GM19455 (cell line): ENCODE measurements around the gene MTUS2.
"Not testable (repeated sequence)": the region's sequence is repeated elsewhere in the genome, so short reads cannot be mapped to it uniquely, and the experiment has no call there.

Experiments used
- ATAC-seq: cut with Tn5 transposase; IDR thresholded peaks from one replicate; pipeline ENCODE4 v1.9.1; 2021; ENCODE audit not compliant: unreplicated experiment

The MTUS2 gene

DNA sequence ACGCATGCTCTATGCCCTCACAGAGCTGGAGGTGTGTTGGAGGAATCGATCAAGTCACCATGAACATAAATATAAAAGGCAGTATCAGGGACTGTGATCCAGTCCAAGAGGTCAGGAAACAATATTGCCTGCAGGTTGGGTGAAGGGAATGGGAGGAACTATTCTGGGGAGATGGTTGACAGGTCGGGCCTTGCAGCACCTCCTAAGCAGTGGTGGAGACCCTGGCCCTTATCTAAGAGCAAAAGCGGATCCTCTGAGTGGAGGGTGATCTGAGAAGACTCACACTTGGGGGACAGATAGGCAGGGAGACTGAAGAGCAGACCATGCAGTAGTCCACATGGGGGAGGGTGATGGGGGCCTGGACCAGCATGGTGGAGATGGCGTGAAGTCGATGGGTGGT lies 561.9 kb downstream of the MTUS2 start:
- ATAC-seq, result no peak

DNA sequence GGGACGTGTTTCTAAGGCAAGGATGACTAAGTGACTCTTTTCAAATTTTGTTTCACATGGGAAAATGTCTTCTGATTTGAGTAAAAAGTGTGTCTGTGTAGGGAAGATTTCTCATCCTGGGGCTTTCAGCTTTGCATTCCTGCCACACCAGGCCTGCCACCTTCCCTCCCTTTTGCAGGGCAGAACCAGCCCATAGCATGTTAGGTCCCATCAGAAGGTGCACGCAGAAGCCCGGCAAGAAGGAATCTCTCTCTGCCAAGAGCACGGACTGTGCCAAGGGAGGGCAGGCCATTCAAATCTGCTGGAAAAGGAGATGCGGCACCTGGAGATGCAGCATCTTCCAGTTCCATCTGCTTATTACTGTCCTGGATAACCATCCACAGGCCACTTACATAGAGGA lies 563.3 kb downstream of the MTUS2 start:
- no peak for ATAC-seq

DNA sequence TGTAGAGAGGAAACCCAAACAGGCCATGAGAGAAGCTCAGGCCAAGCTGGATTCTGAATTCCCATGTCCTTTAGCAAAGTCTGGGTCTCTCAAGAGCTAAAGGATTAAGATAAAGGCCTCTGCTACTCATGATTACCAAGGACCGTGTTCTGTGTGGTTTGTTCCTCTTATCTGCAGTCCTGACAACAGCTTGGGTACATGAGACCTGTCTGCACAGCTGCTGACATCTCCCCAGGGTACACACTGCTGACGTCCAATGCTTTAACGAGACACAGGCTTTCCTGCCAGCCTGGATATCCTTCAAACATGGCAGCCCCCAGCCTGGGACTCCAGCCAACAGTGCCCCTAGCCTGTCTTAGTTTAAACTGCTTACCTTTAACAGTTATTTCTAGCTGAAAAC lies 564.3 kb downstream of the MTUS2 start:
- ATAC-seq, result no peak

DNA sequence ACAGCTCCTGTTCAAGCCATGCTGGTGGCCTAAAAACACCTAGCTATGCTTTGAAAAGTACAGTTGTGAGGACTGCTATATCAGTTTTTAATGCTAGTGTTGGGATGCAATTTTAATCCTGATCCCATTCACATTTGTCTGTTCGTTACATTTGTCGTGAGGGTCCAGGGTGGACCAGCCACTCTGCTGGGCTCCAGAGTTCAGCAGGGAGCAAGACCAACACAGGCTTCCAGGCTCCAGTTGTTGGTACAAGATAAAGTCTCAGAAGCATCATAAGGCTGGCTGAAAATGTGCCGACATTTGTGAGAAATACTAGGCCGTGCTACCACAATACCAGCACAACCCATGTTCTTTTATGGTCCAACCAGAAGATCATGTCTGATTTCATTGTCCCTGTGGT lies 564.7 kb downstream of the MTUS2 start:
- ATAC-seq, result no peak

DNA sequence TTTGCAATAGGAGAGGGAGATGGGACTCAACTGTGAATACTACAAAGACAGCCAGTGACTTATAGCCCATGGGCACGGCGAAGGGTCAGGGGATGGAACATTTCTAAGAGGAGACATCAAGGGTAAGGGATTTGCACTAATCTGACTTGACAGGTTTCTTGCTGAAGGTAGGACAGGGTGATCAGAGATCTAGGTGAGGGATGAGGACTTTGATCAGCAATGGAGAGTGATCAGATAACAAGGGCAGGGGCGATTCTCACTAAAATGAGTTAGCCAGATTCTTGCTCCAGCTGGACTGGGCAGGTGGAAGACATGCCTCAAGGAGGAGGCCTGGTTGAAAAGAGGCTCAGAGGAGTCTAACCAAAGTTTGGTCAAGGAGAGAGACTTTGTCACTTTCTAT lies 566.1 kb downstream of the MTUS2 start:
- no peak for ATAC-seq

DNA sequence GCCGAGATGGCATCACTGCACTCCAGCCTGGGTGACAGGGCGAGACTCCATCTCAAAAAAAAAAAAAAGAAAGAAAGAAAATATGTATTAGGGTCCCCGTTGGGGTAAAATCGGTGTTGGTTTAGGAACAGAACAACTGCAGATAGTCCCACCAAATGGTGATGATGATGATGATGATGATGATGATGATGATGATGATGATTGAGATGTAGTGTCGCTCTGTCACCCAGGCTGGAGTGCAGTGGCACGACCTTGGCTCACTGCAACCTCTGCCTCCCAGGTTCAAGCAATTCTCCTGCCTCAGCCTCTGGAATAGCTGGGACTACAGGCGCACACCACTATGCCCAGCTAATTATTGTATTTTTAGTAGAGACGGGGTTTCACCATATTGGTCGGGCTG lies 570.5 kb downstream of the MTUS2 start:
- not testable (repeated sequence) for ATAC-seq

DNA sequence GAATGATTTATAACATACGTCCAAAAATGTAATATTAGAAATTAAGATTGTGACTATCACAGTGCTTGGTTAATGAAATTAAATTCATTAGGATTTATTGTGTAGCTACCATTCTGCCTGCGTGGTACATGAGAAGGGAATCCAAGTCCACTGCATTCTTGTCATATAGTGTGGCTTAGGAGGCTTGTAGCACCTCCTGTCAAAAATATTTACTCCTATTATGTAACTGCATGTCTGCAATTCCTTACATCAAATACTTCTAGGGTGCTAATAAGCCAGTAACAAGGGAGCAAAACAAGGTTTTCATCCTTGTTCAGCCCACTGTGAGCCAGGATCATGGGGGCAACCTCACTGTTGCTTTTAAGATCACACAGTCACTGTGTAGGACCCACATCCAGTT lies 576.3 kb downstream of the MTUS2 start:
- no peak for ATAC-seq

DNA sequence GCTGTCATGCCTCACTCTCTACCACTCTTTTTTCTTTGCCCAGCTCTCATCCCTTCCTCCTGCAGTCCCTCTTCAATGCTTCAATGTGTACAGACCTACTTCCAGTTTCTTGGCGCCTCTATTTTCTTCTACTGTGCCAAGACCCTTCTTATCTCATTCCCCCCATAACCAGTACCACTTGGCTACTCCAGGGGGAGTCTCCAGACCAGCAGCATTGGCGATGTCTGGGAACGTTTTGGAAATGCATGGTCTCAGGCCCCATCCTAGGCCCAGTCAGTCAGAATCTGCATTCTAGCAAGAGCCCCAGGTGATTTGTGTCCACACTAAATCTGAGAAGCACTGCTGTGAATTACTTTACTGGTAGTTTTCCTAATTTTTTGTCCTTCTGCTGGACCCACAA lies 577.1 kb downstream of the MTUS2 start:
- ATAC-seq, result no peak

DNA sequence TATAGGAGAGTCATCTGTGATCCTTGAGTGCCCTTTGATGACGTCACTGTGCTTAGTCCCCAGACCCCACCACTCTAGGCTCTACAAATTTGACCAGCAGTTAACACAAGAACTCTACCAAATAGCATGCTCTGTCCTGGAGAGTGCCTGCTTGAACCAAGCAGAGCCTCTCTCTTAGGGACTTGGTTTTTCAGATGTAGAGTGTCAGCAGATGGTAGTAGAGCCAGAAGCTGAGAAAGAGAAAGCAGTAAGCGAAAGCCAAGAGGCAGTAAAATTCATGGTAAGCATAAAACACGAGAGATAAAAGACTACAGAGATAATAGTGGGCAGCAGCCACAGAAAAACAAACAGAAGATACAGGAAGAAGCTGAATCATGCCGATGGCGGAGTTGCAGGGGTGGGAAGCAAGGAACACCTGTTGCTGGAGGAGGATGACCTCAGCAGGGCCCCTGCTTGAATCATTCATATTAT lies 582.1 kb downstream of the MTUS2 start:
- ATAC-seq, result no peak

DNA sequence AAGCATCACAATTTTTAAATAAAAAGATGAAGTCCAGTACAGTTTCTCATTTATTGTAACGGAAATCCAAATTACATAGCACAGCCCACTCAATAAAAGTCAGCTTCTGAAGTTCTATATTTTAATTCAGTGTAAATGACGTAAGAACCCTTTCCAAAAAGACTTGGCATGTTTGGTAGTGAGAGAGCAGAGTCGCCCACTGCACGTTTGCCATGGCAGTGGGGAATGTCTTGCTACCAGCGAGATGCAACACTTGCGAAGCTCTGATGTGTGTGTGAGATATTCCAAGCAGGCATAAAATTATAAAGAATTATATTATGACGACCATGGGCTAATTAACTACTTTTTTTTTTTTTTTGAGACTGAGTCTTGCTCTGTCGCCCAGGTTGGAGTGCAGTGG lies 585.3 kb downstream of the MTUS2 start:
- no peak for ATAC-seq

DNA sequence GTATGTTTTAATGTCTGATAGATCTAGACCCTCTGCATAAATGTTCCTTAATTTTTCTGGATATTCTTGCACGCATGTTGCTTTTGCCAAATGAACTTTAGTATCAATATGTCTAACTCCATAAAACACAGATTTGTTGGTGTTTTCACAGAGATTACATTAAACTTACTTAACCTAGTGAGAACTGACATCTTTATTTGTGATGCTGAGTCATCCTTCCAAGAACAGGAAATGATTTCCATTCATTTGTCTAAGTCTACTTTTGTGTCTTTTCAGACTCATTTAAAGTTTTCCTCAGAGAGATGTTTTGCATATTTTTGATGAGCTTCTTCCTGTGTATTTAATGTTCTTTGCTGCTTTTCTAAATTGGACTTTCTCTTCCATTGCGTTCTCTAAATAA lies 591.3 kb downstream of the MTUS2 start:
- no peak for ATAC-seq

DNA sequence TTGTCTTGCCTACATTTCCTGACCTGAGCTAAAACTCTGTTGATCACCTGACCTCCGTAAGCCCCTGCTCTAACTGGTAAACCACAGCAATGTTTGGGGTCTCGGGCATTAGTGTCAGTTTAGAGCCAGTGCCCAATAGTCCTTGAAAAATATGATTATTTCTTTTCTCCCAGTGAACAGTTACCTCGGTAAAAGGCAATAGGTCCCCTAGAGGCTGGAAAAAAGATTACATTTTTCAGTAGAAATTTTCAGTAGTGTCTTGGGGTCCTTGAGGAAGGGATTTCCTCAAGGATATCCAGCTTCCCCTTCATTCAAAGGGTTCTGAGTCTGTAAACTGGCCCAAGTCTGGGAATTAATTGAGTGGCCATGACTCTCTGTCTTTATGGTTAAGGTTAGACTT lies 597.9 kb downstream of the MTUS2 start:
- no peak for ATAC-seq

DNA sequence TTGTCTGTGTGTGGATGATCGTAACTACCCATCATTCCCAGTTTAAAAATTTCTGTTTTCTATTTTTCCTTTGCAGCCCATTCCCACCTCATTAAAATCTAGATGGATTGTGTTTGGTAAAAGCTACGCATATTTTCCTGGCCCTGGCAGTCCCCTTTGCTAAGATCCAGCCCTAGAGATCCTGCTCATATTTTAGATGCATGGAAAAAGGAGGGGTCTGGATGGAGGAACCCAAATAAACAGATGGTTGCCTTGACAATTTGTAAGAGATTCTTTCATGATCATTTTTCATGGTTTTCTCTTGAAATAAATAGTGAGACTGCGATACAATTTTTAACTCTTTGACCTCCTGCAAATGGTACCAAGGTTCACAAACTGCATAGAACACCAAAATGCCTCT lies 601.0 kb downstream of the MTUS2 start:
- ATAC-seq, result no peak

DNA sequence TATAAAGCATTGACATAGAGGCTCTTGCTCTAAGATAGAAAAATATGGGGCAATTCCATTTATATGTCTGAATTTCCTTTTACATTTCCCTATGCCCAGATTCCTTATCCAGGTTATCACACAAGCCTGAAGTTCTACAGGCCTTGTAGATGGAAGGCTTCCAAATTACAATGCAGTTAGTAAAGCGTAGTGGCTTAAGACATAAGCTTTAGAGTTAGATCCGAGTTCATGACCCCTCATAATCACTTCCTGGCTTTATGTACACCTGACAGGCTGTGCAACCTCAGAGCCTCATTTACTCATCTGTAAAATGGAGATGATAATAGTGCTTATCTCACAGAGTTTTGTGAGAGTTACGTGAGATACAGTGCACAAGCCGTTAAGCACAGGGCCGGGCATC lies 601.9 kb downstream of the MTUS2 start:
- ATAC-seq, result no peak

DNA sequence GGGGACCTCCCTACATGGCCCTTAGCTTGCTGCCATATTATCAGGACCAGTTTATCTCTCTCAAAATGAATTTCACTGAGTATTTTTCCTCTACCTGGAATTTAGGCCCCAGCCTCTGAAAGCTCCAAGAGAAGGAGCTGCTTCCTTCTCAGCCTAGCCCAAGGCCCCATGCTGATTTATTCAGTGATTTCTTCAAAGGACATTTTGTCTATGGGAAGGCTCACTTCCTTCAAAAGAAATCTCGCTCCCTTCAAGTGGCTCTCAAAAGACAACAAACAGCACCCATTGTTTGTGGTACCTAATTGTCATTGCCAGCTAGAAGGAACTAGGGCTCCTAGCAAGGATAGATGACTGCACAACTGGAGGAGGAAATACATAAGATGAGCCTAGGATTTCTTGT lies 602.9 kb downstream of the MTUS2 start:
- no peak for ATAC-seq

DNA sequence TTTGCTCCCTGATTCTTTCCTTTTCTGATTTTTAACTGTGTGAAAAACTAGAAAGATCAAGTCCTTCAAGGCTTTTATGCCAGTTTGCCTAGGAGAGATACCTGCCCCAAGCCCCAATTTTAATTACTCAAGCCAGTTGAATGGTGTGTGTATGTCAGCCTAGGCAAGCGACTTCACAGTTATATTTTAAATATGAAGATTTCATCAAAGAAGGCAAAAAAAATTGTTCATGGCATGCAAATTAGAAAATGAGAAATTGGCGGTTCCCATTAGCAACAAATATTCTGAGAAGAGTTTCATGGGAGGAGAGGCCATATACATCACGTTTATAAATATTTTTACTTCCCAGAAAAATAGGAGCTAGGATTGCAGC lies 607.8 kb downstream of the MTUS2 start:
- no peak for ATAC-seq

DNA sequence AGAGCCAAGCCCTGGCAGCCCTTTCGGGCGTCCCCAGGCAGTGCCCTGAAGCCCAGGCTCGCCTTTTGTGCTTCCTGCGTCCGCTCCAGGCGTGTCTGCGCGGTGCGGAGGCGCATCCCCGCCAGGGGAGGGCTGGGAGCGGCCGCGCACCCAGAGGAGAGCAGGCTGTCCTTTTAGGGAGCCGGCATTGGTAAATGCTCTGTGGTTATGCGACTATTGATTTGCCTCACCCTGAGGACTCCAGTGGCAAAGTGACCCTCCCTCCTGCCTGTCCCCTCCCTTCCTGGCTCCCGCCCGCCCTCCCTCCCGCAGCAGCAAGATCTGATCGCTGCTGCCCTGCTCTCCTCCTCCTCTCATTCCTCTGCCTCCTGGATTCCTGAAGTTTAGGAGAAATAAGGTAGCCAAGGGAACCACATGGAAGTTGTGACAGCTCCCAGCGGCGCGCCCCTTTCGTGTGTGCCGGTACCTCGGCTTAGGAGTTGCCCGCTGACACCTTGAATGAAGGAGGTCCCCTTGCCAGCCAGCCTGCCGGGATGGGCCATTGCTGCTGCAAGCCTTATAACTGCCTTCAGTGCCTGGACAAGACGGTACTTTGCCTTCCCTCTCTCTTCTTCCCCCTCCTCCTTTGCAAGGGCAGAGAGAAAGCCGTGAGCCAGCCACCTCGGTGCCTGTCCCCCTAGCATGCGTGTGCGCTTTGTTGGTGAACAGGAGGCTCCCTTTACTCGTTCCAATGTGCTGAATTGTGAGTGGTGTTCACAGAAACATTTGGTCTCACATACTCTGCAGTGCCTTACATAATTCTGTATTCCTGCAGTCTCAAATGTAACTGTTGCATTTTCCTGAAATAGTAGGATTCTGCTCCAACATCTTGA lies 608.4 kb downstream of the MTUS2 start:
- no peak for ATAC-seq

DNA sequence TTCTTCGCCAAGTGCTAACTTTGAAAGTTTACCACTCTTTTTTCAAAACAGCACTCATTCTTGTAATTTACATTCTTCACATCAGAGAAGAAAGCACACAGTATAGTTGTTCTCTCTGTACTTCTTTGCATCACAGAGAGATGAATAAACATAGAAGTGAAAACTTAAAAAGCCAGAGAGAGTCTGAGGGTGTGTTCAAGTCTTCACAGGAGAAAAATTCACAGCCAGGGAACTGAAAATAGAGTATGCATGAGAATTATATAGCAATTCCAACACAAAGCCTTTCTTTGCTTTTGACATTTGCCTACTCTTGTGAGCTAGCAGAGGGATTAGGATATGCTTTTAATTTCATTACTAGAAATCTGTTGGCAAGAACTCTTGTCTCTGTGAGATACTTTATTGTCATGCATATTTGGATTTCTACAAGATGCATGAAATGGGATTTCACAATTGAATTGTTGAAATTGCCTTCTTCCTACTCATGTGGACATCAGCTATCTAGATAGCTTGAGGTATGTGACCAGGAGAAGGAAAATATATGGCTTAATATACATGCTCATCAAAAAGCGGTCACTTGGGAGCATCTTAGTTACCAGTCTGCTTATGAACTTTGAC lies 609.3 kb downstream of the MTUS2 start:
- ATAC-seq, result no peak

DNA sequence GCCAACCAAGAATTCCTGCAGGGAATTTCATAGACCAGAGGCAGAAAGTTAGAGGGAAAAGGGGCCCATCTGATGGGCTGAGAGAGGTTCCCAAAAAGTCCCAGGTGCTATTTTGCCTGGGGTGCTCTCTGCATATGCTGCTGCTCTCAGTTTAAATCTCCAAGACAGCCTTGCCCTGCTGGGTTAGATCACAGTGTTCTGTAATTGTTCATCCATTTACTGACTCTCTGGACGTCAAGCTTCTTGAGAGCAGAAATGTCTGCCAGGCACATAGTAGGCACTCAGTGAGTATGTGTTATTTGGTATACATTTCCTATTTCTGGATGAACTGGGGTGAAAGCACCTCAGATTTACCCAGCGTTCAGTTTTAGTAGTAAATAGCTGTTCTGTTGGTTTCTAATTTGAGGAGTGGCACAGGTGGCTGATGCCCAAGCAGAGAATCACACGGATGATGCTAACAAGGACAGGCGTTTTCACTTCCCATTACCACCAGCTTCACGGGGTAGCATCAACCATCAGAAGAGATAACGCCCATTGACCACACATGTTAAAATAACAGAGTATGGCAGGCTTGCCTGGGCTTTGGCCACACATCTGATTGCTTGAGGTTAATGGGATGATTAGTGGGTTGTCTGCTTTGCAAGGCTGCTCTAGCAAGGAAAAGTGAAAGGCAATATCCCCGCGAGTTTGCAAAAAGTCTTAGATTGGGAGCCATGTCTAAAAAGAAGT lies 614.2 kb downstream of the MTUS2 start:
- ATAC-seq, result no peak

DNA sequence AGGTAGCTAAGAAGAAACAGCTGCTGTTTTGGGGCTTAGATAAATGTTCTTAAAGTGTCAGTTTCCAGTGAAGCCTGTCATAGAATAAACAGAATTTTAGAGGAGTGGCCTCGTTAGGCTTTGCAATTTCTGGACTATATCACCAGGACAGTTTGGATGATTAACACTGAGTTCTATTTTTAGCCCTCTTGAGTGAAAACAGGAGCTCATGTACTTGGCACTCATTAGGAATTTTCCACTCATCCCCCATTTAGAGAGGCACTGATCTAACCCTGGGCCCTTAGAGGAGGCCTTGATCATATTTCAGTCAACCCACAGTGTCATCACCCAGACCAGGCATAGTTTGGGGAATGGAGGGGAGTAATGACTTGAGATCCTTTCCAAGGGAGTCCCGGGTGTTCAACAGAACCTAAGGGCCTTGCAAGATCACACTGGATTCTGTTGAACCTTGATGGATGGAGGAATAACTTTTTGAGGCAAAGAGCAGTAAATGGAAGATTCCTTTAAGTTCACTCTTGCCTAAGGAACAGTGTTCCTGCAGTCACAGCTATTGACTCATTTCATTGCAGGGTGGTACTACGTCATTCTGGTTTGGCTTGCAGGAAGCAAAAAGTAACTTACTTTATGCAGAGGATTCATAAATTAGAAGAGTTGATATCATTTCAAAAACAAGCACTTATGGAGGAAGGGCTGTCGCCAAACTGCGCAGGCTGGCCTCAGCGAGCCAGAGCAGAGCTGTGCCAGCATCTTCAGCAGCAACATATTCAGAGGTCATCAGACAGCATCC lies 615.2 kb downstream of the MTUS2 start:
- no peak for ATAC-seq

DNA sequence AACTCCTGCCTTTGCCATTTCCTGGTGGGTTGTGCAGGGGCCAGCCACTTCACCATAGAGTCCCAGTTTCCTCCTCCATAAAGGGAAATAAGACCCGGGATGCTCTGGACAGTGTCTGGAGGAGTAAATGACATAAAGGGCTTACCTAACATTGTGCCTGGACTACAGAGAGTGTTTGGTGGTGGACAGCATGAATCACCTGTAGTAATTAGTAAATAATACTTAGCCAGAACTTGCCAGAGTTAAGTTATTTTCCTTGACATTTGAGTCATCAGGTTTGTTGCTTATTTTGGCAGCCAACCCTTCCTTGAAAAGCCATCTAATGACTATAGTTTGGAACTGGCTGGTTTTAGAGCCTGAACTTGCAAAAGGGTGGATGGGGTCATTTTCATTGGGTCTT lies 616.2 kb downstream of the MTUS2 start:
- ATAC-seq, result no peak
